Skeletal muscle satellite cell (primary cell): ENCODE data around the gene TRIM32.

Experiments
- H3K27me3 ChIP-seq: 2 replicates; pipeline ENCODE4 v1.7.0; 2013; ENCODE audit warnings: low read length; ENCODE audit not compliant: control insufficient read depth, insufficient read depth
- H3K36me3 ChIP-seq: 2 replicates; pipeline ENCODE4 v1.7.0; 2013; ENCODE audit warnings: mild to moderate bottlenecking, control low read depth, low read length; ENCODE audit not compliant: insufficient read depth
- H3K4me1 ChIP-seq: 2 replicates; pipeline ENCODE4 v1.7.0; 2013; ENCODE audit warnings: low read length; ENCODE audit not compliant: control insufficient read depth, insufficient read depth
- H3K4me2 ChIP-seq: 2 replicates; pipeline ENCODE4 v1.7.0; 2013; ENCODE audit warnings: mild to moderate bottlenecking, low read length
- H3K4me3 ChIP-seq: 2 replicates; pipeline ENCODE4 v1.7.0; 2013; ENCODE audit warnings: low read length
- H3K9ac ChIP-seq: 2 replicates; pipeline ENCODE4 v1.7.0; 2013; ENCODE audit warnings: mild to moderate bottlenecking, low read depth, low read length, moderate library complexity
- H3K9me3 ChIP-seq: replicated peaks from 2 replicates; pipeline ENCODE4 v1.7.0; 2013; ENCODE audit warnings: mild to moderate bottlenecking, control low read depth, low read length

TRIM32 gene

DNA sequence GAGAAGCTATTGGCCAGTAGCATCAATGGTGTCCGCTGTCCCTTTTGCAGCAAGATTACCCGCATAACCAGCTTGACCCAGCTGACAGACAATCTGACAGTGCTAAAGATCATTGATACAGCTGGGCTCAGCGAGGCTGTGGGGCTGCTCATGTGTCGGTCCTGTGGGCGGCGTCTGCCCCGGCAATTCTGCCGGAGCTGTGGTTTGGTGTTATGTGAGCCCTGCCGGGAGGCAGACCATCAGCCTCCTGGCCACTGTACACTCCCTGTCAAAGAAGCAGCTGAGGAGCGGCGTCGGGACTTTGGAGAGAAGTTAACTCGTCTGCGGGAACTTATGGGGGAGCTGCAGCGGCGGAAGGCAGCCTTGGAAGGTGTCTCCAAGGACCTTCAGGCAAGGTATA lies 10.8 kb downstream of the TRIM32 start:
- H3K4me1 ChIP-seq = peaks cover 33% of the 10 kb centered on the region
- peaks cover 47% of the 10 kb centered on the region for H3K36me3 ChIP-seq
- no peaks in the 10 kb centered on the region for H3K27me3 ChIP-seq
- H3K9me3 ChIP-seq = no peaks in the 10 kb centered on the region
- H3K4me2 ChIP-seq = peak overlapping the region; percentile 8
- H3K4me3 ChIP-seq = no peak overlapping the region
- no peak overlapping the region for H3K9ac ChIP-seq

DNA sequence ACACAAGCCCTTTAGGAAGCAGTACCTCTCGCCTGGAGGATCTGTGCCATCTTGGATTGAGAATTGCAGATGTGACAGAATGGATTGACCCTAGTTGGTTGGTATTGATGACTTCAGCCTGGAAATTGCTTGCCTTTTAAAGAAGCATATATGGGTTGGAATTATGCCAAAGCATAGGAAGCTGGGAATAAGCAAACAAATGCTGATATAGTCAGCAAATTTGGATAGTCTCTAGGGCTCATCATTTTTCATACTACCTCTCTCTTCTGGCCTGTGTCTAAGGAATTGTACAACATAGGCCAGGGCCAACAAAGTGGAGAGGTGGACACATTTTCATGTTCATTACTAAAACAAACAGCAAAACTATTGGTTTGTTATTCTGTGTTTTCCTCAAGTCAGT lies 13.2 kb downstream of the TRIM32 start:
- peaks cover 22% of the 10 kb centered on the region for H3K4me1 ChIP-seq
- no peak overlapping the region for H3K9ac ChIP-seq
- no peak overlapping the region for H3K4me2 ChIP-seq
- peaks cover 41% of the 10 kb centered on the region for H3K36me3 ChIP-seq
- no peaks in the 10 kb centered on the region for H3K9me3 ChIP-seq
- H3K4me3 ChIP-seq = no peak overlapping the region
- no peaks in the 10 kb centered on the region for H3K27me3 ChIP-seq

DNA sequence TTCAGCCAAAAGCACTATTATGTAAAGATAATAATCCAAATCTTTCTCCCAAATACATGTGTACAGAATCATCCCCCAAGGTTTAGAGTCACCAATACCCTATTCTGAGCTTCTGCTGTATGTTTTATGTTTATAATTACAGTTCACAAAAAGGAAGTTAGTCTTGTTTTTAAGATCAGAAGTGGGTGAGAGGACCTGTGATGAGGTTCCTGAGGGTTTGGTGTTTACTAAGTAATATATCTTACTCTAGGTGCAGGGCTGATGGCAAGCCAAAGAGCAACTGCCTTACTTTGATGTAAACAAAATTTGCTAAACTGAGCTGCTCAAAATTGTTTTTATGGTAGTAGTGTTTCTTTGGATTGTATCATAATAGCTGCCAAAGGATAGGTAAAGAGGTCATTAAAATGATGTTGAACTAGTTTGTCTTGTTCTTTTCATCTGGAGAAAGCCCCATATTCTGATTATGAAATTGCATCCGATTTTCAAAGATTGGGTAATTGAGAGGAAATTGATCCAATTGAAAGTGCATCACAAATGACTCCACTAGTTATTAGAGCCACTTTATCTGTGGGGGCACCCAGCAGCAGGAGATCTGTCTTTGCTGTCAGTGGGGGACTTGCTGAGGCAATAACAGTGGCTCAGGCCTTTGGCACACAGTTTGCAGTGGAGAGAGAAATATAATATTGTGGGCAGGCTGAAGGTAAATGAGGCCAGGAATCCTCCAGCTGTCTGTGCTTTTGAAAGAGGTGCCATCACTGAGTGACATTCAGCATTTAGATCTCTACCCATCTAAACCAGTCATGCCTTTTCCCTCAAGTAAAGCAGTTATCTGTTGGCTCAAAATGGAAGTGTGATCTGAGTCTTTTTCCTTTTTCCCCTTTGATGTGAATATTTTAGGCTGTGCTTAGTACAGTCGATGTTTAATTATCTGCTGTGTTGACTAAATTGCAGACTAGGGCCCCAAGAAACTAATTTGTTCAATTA lies 14.1 kb downstream of the TRIM32 start:
- Histone ChIP-seq H3K27me3 (no peaks in the 10 kb centered on the region), H3K9me3 (no peaks in the 10 kb centered on the region), H3K4me2 (no peak overlapping the region), H3K4me1 (peaks cover 22% of the 10 kb centered on the region), H3K36me3 (peaks cover 38% of the 10 kb centered on the region), H3K4me3 (no peak overlapping the region), H3K9ac (no peak overlapping the region)

DNA sequence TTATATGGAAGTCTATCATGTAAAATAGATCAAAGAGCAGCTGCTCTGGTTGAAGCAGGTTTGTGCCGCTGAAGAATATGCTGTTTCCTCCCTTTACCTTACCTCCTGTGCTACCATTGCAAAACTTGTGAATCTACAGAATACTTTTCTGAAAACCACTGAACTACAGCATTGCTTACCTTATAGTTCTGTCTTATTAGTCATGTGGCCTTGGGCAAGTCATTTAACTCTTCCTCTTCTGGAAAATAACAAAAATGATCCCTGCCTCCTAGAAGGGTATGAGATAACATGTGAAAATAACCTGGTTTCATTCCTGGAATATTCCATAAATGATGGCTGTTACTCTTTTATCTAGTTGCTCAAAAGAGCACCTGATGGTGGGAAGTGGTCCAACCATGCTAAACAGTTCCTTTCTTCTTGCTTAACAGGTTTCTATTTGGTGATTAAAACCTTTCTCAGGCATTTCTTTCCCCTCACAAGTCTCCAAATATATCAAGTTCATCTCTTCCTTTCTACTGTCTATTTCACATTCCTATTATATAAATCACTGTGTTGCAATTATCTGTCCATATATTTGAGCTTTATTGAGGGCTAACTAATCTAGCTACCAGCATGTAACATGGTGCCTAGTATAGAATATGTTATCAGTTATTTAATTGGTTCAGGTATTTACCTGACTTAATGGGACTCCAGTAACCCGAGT lies 15.0 kb downstream of the TRIM32 start:
- H3K36me3 ChIP-seq = peaks cover 38% of the 10 kb centered on the region
- H3K4me1 ChIP-seq = peaks cover 19% of the 10 kb centered on the region
- no peak overlapping the region for H3K4me3 ChIP-seq
- H3K9ac ChIP-seq = no peak overlapping the region
- H3K4me2 ChIP-seq = no peak overlapping the region
- no peaks in the 10 kb centered on the region for H3K9me3 ChIP-seq
- no peaks in the 10 kb centered on the region for H3K27me3 ChIP-seq

DNA sequence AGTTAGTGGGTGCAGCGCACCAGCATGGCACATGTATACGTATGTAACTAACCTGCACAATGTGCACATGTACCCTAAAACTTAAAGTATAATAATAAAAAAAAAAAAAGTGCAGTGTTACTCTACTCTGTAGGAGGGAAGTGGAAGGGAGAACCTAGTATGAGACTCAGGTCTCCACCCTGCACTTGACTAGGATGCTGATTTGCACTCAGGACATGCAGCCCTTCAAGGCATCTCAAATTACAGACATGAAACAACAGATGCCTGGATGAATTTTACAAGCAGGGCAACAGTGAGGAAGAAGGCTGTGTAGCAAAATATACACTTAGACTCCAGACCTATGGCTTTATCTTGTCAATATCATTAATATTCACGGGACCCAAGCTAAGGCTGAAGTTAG lies 16.5 kb downstream of the TRIM32 start:
- H3K27me3 ChIP-seq = no peaks in the 10 kb centered on the region
- H3K9ac ChIP-seq = no peak overlapping the region
- peaks cover 6% of the 10 kb centered on the region for H3K4me1 ChIP-seq
- no peak overlapping the region for H3K4me2 ChIP-seq
- H3K36me3 ChIP-seq = peaks cover 28% of the 10 kb centered on the region
- H3K4me3 ChIP-seq = no peak overlapping the region
- H3K9me3 ChIP-seq = no peaks in the 10 kb centered on the region

DNA sequence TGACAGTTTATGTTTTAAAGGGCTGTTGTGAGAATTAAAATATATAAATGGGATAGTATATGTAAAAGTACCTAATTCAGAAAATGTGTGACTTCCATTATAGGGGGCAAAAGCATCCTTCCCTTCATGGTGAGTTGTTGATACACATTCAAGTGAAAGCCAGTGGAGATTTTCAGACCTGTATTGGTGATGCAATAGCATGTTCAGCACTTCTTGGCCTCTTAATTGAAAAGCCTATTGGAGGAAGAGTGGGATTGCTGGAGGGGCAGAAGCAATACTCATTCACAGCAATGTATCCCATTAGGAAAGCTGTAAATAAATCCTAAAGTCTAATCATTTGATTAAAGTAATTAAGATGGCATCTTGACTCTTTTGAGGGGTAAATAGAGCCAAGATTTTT lies 17.4 kb downstream of the TRIM32 start:
- H3K36me3 ChIP-seq = peaks cover 19% of the 10 kb centered on the region
- H3K4me2 ChIP-seq = no peak overlapping the region
- H3K9ac ChIP-seq = no peak overlapping the region
- H3K4me1 ChIP-seq = peaks cover 6% of the 10 kb centered on the region
- H3K27me3 ChIP-seq = no peaks in the 10 kb centered on the region
- no peaks in the 10 kb centered on the region for H3K9me3 ChIP-seq
- no peak overlapping the region for H3K4me3 ChIP-seq

DNA sequence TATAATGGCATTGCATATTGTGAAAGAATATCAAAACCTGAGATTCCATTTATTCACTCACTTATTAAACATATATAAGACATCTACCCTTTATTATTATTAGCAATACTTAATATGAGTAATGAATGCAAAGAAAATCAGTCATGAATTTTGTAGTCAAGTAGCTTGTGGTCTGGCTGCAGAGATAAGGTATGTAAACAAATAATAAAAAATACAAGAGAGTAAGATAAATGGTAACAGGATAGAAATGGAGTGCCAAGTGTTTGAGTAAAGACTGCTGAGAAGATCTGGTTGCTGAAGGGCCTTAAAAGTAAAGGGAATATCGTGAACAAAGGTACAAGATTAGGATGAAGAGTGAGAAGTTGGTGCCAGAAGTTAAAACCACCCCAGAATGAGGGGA lies 18.4 kb downstream of the TRIM32 start:
- Histone ChIP-seq H3K4me1 (peaks cover 6% of the 10 kb centered on the region), H3K27me3 (no peaks in the 10 kb centered on the region), H3K9ac (no peak overlapping the region), H3K36me3 (peaks cover 9% of the 10 kb centered on the region), H3K4me3 (no peak overlapping the region), H3K4me2 (no peak overlapping the region), H3K9me3 (no peaks in the 10 kb centered on the region)

DNA sequence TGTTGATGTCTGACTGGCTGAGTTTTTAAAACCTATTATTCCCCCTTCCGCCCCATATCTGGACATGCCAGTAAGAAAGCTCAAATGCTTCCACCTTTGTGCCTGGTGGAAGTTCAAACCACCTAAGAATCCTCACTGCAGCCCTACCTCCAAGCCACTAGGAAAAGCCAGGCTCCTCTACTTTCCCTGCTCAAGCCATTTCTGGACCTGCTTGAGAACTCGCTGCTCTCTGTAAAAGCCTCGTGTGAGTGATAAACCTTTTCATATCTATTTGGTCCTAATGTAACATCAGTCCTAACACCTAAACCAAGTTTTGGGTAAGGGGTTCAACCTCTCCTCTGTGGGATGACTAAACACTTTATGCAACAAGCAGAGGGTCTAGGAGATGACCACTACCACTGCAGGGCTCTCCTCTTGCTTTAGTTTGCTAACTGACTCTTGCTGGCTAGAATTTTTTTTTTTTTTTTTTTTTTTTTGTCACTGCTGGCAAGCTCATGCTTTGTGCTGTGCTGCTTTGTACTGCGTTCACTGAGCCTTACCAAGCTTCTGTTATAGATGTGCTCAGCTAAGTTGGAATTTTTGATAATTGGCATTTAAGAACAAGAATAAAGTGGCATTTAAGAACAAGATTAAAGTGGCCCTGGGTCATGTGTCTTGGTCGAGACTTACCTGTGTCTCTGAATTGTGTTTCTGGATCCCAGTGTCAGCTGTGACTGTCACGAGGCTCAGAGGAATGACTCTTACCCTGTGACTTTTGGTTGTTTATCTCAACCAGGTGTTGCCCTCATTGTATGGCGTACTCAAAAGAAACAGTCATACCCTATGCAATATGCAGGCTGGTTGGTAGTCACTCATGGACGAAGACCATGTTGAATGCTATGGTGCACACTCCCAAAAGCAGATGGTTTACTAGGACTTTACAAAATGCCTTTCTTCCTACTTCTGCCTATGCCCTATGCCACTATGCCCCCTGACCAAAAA lies 19.5 kb downstream of the TRIM32 start:
- H3K4me2 ChIP-seq = no peak overlapping the region
- peaks cover 4% of the 10 kb centered on the region for H3K4me1 ChIP-seq
- H3K9me3 ChIP-seq = no peaks in the 10 kb centered on the region
- H3K36me3 ChIP-seq = peaks cover 2% of the 10 kb centered on the region
- H3K4me3 ChIP-seq = no peak overlapping the region
- no peaks in the 10 kb centered on the region for H3K27me3 ChIP-seq
- H3K9ac ChIP-seq = no peak overlapping the region

DNA sequence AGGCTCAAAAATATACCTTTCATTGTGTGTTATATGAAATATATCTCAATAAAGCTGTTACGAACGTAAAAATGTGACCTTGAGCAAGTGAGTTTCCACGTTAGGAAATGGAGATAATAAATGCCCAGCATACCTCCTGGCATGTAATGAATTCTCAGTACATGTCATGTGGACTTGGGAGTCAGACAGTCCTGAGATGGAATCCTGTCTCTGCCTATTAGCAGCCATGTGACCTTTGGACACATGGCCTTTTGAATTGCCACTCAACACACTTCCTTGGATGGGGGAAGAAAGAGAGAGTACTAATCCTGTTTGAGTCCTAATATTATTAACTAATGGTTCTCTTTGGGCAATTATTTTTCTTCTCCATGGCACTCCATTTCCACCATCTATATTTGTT lies 25.7 kb downstream of the TRIM32 start:
- Histone ChIP-seq H3K4me1 (no peaks in the 10 kb centered on the region), H3K9me3 (no peaks in the 10 kb centered on the region), H3K36me3 (no peaks in the 10 kb centered on the region), H3K4me2 (no peak overlapping the region), H3K9ac (no peak overlapping the region), H3K4me3 (no peak overlapping the region), H3K27me3 (no peaks in the 10 kb centered on the region)

DNA sequence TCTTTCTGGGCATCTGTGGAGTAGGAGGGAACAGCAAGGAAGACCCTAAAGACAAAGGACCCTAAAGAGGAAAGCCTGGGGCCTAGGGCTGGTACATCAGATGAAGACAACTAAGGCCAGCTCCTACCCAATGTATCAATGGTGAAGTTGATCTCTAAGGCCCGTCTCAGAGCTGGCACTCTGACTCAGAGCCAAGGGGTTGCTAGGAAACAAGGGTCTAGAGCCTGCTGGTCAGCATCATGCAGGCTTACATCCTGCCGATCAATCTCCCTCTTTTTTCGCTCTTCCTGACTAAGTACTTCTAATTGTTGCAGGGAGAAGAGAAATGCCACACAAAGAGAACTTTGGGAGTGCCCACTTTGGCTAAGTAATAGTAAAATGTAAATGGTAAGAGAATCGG lies 26.2 kb downstream of the TRIM32 start:
- Histone ChIP-seq H3K9ac (no peak overlapping the region), H3K4me3 (no peak overlapping the region), H3K4me2 (no peak overlapping the region), H3K9me3 (no peaks in the 10 kb centered on the region), H3K27me3 (no peaks in the 10 kb centered on the region), H3K36me3 (no peaks in the 10 kb centered on the region), H3K4me1 (no peaks in the 10 kb centered on the region)

DNA sequence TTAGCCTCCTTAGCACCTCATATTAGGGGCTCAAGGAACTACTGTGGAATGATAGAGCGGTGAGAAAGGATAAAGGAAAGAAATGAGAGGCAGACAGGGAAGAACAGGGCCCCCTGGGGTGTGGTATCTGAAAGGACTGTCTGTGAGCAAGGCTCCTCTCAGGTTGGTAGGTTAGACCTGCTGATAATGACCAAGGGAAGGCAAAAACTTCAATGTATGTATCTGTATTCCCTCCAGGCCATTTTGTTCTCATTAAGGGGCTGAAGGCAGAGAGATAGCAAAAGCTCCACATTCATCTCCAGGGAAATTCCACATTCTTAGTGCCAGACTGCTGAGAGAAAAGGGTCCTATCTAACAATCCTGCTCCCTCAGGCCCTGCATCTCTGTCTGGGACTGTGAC lies 28.6 kb downstream of the TRIM32 start:
- H3K4me2 ChIP-seq = no peak overlapping the region
- no peaks in the 10 kb centered on the region for H3K27me3 ChIP-seq
- no peaks in the 10 kb centered on the region for H3K4me1 ChIP-seq
- no peaks in the 10 kb centered on the region for H3K9me3 ChIP-seq
- no peaks in the 10 kb centered on the region for H3K36me3 ChIP-seq
- no peak overlapping the region for H3K4me3 ChIP-seq
- H3K9ac ChIP-seq = no peak overlapping the region
